HAP-1 (cell line): ENCODE data around the gene SAG.
"Not testable (repeated sequence)": the region's sequence is repeated elsewhere in the genome, so short reads cannot be mapped to it uniquely, and the experiment has no call there.

Source experiments
- DNase-seq, 2 experiments: peaks; one replicate each; pipeline ENCODE4 v3.0.0-alpha.2; 2016 to 2020; ENCODE audit warnings: low spot score in 2 of 2
- H3K27me3 ChIP-seq: fragments of 250-450 bp; sonication (Bioruptor Pico); 2 replicates; pipeline ENCODE4 v1.5.1; 2020; ENCODE audit warnings: low read depth, mild to moderate bottlenecking, moderate library complexity
- H3K36me3 ChIP-seq: fragments of 250-450 bp; sonication (Bioruptor Pico); replicated peaks from 2 replicates; pipeline ENCODE4 v1.5.1; 2020; ENCODE audit warnings: mild to moderate bottlenecking
- H3K4me1 ChIP-seq: fragments of 250-450 bp; sonication (Bioruptor Pico); 2 replicates; pipeline ENCODE4 v1.5.1; 2020; ENCODE audit warnings: mild to moderate bottlenecking
- H3K4me3 ChIP-seq: fragments of 250-450 bp; sonication (Bioruptor Pico); 2 replicates; pipeline ENCODE4 v1.5.1; 2020; ENCODE audit warnings: mild to moderate bottlenecking, moderate library complexity
- H3K9me3 ChIP-seq: fragments of 250-450 bp; sonication (Bioruptor Pico); 2 replicates; pipeline ENCODE4 v1.5.1; 2020; ENCODE audit warnings: mild to moderate bottlenecking, moderate library complexity
- in situ Hi-C: fragments of 300-500 bp; cut with MboI; formaldehyde crosslinking; loops from 3 replicates; pipeline ENCODE4 v1.14.3; 2020; ENCODE audit warnings: low sequenced_read_pairs, inconsistent platforms, mixed read lengths

The SAG gene

DNA sequence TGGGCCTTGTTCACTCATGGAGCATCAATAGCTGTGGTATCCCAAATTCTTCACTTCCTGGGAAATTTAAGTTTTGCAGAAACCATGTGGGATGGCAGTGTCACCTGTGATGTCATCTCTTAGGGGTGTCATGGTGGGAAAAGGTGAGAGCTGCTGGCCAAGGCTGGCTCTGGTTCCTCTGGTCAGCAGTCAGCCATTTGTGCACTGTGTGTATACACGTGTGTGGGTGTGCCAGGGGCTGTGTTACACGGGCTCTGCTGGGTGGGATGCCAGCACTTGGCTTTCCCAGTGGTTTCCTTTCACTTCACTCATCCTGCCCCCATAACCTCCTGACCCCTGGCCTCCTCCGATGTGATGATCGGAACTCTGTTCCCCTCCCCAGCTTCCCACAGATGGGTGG lies 21.3 kb downstream of the SAG start:
- Histone ChIP-seq H3K4me3 (no peak overlapping the region), H3K4me1 (no peaks in the 10 kb centered on the region), H3K36me3 (no peaks in the 10 kb centered on the region), H3K9me3 (no peaks in the 10 kb centered on the region), H3K27me3 (no peaks in the 10 kb centered on the region)
- no peak for DNase-seq
- in situ Hi-C loops = no loop called here

DNA sequence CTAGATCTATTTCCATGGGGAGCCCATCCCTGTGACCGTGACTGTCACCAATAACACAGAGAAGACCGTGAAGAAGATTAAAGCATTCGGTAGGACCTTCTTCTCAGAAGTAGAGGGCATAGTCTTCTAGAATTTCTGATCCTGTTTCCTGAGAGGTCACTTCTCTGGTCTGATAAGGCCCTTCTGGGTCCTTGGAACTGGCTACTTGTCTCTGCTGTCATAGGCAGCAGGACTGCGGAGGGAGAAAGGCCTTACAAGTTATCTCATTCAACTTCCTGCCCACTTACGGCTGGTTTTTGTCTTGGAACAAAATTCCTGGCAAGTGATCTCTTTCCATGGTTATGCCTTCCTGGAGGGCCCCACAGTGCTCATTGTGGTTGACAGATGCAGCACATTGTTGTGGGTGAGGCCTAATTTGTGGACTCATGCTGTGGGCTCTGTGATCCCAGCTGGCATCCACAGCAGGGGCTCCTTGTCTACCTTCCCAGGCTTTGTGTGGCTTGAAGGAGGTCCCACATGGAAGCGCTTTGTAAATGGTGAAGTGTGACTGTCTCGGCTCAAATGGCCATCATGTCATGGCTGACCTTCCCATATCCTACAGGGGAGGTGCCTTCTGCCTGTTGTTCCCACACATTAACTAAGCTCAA lies 22.0 kb downstream of the SAG start:
- no peak for DNase-seq
- no peaks in the 10 kb centered on the region for H3K27me3 ChIP-seq
- in situ Hi-C loops = no loop called here
- no peaks in the 10 kb centered on the region for H3K36me3 ChIP-seq
- no peaks in the 10 kb centered on the region for H3K4me1 ChIP-seq
- H3K9me3 ChIP-seq = no peaks in the 10 kb centered on the region
- no peak overlapping the region for H3K4me3 ChIP-seq

DNA sequence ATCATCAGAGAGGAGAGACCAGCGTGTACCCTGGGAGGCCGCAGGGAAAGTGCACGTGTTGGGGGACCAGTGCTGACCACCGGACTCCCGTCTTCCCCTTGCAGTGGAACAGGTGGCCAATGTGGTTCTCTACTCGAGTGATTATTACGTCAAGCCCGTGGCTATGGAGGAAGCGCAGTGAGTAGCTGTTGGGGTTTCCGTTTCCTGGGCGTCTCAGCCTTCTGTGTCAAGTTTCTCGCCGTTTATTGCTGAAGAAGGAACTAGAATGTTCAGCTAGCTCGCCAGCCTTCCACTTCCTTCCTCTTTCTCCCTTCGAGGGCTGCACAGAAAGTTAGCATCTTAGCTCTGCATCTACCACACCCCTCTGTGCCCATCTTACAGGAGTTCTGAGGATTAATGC lies 23.9 kb downstream of the SAG start:
- H3K9me3 ChIP-seq = no peaks in the 10 kb centered on the region
- H3K4me1 ChIP-seq = no peaks in the 10 kb centered on the region
- no peak for DNase-seq
- no peaks in the 10 kb centered on the region for H3K27me3 ChIP-seq
- H3K36me3 ChIP-seq = no peaks in the 10 kb centered on the region
- H3K4me3 ChIP-seq = no peak overlapping the region
- in situ Hi-C loops = no loop called here

DNA sequence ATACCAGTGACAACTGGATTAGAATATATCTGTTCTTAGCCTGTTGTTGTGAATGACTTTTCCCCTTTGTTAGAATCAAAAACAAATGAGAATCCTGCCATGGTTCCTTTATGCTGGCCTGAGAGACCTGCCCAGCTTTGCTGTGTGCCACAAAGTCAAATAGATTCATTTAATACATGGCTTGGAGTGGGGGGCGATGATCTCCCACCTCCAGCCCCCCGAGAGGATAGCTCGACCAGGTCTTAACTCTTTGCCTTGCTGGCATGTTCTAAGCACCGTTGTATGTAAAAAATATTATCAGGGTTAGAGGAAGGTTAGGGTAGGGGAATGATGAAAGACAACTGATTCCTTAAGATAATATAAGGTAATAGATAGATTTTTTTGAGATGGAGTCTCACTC lies 24.5 kb downstream of the SAG start:
- no peak for DNase-seq
- Histone ChIP-seq H3K4me1 (no peaks in the 10 kb centered on the region), H3K27me3 (no peaks in the 10 kb centered on the region), H3K36me3 (no peaks in the 10 kb centered on the region), H3K4me3 (no peak overlapping the region), H3K9me3 (no peaks in the 10 kb centered on the region)
- in situ Hi-C loops = no loop called here

DNA sequence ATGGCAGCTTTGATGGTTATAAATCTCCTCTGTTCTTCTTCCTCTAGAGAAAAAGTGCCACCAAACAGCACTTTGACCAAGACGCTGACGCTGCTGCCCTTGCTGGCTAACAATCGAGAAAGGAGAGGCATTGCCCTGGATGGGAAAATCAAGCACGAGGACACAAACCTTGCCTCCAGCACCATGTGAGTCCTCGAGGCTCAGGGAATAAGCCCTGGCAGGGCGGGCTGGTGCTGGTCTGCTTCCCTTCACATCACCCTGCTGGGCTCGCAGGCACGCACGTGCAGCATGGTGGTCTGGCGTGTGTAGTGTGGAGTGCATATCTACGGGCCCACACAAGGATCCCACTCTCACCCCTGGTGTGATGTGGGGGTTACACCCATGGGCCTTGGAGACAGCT lies 27.3 kb downstream of the SAG start:
- H3K4me3 ChIP-seq = no peak overlapping the region
- H3K9me3 ChIP-seq = no peaks in the 10 kb centered on the region
- no peak for DNase-seq
- in situ Hi-C loops = no loop called here
- H3K27me3 ChIP-seq = no peaks in the 10 kb centered on the region
- H3K4me1 ChIP-seq = no peaks in the 10 kb centered on the region
- no peaks in the 10 kb centered on the region for H3K36me3 ChIP-seq

DNA sequence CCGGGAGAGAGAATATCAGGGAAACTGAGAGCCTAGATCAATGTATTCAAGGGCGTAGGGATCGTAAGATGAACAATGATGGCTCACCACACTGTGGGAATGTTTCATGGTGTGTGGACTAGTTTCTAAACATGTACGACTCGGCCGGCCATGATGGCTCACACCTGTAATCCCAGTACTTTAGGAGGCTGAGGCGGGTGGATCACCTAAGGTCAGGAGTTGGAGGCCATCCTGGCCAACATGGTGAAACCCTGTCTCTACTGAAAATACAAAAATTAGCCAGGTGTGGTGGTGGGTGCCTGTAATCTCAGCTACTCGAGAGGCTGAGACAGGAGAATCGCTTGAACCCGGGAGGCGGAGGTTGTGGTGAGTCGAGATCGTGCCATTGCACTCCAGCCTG lies 28.5 kb downstream of the SAG start:
- DNase-seq, in situ Hi-C loops, H3K4me3 ChIP-seq, H3K4me1 ChIP-seq, H3K9me3 ChIP-seq, H3K27me3 ChIP-seq, H3K36me3 ChIP-seq: not testable (repeated sequence)

DNA sequence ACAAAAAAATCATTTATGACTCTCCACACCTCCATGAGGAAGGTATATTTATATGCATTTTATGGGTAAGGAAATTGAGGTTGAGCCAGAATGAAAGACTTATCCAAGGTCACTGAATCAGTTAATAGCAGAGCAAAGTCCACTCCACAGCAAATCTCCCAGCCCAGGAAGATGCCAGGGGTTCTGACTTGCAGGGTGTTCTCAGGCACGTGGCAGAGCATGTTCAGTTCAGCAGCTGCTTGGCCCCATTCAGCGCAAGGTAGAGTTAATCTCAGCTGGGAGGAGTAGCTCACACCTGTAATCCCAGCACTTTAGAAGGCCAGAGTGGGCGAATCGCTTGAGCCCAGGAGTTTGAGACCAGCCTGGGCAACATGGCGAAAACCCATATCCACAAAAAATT lies 28.9 kb downstream of the SAG start:
- in situ Hi-C loops = no loop called here
- Histone ChIP-seq H3K27me3 (no peaks in the 10 kb centered on the region), H3K4me1 (no peaks in the 10 kb centered on the region), H3K36me3 (no peaks in the 10 kb centered on the region), H3K4me3 (no peak overlapping the region), H3K9me3 (no peaks in the 10 kb centered on the region)
- DNase-seq = no peak

DNA sequence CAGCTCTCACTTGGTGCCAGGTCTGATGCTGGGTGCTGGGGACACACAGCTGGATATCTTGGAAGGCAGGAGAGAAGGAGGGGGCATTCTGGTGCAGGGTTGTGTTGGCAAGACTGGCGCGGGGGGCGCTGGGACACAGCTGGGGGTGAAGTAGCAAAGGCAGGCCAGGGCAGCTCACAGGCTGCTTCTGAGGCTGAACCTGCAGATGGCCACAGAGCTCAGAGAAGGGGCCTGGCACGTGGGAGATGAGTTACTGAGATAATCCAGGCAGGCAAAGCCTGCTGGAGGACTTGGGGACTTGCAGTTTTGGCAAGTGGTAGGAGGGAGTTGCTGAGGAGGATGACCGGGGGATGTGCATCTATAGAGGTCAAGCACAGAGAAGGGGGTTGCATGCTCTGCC lies 30.4 kb downstream of the SAG start:
- Histone ChIP-seq H3K4me1 (no peaks in the 10 kb centered on the region), H3K27me3 (no peaks in the 10 kb centered on the region), H3K36me3 (no peaks in the 10 kb centered on the region), H3K9me3 (no peaks in the 10 kb centered on the region), H3K4me3 (no peak overlapping the region)
- in situ Hi-C loops = no loop called here
- DNase-seq = no peak

DNA sequence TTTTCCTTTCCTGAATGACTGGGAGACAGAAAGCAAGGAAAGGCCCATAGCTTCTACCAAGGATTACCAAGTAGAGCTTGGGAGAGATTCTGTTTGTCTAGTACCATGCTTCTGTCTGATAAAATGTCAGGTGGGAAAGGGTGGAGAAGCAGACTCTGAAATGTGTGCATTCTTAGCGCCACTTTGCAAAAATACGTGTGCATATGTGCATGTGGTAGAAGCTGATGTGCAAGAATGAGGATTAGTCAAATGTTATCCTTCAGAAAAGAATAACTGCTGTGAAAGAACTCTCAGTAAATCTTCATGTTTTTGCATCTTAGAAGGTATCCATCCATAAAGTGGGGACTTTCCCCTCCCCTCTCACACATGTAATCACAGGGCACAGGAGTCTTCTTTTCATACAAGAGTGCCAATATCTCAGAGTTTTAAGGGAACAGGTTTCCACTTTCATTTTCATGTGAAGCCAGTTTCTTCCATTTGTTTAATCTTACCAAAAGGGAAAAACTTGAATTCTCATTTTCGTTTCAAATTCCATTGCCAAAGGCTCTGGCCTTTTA lies 31.3 kb downstream of the SAG start:
- no peak overlapping the region for H3K4me3 ChIP-seq
- in situ Hi-C loops = no loop called here

DNA sequence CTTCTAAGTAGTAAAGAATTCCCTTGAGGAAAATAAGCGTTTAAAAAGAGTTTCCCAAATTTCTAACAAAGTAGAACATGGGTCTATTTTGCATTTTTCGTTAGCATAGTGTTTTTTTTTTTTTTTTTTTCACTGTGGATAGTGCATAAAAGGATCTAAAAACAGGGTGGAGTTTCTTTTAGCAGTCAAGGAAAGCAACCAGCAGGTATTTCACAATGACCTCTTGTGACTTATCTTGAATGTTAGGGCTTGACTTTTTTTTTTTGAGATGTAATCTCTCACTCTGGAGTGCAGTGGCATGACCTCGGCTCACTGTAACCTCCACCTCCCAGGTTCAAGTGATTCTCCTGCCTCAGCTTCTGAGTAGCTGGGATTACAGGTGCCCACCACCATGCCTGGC lies 31.8 kb downstream of the SAG start:
- Histone ChIP-seq H3K4me1 (no peaks in the 10 kb centered on the region), H3K27me3 (no peaks in the 10 kb centered on the region), H3K36me3 (no peaks in the 10 kb centered on the region), H3K9me3 (no peaks in the 10 kb centered on the region), H3K4me3 (no peak overlapping the region)
- DNase-seq = no peak
- in situ Hi-C loops = no loop called here

More for the DNA sequence above, 31.3 kb downstream of the SAG start:
- Histone ChIP-seq H3K36me3 (no peaks in the 10 kb centered on the region), H3K4me1 (no peaks in the 10 kb centered on the region), H3K9me3 (no peaks in the 10 kb centered on the region), H3K27me3 (no peaks in the 10 kb centered on the region)
- DNase-seq = no peak

DNA sequence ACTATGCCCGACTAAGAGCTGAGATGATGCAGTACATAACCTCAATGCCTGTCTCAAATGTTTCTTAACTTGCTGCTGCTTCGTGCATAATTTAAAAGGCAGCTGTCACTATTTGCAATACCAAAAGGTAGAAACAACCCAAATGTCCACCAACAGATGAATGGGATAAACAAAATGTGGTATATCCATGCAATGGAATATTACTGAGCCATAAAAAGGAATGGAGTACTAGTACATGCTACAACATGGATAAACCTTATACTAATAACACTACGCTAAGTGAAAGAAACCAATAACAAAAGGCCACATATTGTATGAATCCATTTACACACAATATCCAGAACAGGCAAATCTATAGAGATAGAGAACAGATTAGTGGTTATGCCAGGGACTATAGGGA lies 33.7 kb downstream of the SAG start:
- H3K27me3 ChIP-seq = no peaks in the 10 kb centered on the region
- H3K4me3 ChIP-seq = no peak overlapping the region
- in situ Hi-C loops = no loop called here
- no peaks in the 10 kb centered on the region for H3K36me3 ChIP-seq
- no peak for DNase-seq
- no peaks in the 10 kb centered on the region for H3K4me1 ChIP-seq
- no peaks in the 10 kb centered on the region for H3K9me3 ChIP-seq

DNA sequence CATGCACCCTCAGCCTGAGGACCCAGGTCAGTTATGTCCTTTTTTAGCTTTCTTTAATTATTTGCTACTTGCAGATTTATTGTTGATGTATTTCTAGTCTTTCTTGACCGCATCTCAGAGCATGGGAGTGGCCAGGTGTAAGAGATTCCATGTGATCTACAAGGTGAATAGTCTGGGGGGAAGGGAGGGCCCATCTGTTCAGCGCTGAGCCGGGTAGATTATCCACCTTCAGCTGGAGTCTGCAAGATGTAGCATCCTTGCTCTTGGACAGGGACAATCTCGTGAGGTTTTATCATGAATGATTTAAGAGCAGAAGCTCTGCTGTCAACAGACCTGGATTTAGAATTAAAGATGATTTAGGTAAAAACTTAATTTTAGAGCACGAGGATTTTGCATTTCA lies 34.7 kb downstream of the SAG start:
- DNase-seq = no peak

DNA sequence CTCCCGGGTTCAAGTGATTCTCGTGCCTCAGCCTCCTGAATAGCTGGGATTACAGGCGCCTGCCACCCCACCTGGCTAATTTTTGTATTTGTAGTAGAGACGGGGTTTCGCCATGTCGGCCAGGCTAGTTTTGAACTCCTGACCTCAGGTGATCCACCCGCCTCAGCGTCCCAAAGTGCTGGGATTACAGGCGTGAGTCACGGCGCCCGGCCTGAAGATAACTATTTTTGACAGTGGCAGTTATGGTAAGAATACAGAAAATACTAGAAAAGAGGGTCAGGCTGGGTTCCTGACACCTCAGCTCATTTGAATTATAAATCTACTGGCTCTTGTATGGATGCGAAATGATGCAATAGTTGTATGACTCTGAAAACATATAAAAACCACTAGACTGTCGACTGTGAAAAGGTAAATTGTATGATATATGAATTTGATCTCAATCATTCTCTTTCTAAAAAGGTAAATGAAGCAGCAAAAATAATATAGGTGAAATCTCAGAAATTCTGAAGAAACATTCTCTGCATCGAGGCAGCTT lies 35.6 kb downstream of the SAG start:
- no peaks in the 10 kb centered on the region for H3K36me3 ChIP-seq
- no peaks in the 10 kb centered on the region for H3K27me3 ChIP-seq
- H3K4me3 ChIP-seq = no peak overlapping the region
- H3K4me1 ChIP-seq = no peaks in the 10 kb centered on the region
- H3K9me3 ChIP-seq = no peaks in the 10 kb centered on the region
- in situ Hi-C loops = no loop called here
- DNase-seq = no peak

More for the DNA sequence above, 34.7 kb downstream of the SAG start:
- no peaks in the 10 kb centered on the region for H3K4me1 ChIP-seq
- no peaks in the 10 kb centered on the region for H3K36me3 ChIP-seq
- H3K9me3 ChIP-seq = no peaks in the 10 kb centered on the region
- in situ Hi-C loops = no loop called here
- no peak overlapping the region for H3K4me3 ChIP-seq
- no peaks in the 10 kb centered on the region for H3K27me3 ChIP-seq

DNA sequence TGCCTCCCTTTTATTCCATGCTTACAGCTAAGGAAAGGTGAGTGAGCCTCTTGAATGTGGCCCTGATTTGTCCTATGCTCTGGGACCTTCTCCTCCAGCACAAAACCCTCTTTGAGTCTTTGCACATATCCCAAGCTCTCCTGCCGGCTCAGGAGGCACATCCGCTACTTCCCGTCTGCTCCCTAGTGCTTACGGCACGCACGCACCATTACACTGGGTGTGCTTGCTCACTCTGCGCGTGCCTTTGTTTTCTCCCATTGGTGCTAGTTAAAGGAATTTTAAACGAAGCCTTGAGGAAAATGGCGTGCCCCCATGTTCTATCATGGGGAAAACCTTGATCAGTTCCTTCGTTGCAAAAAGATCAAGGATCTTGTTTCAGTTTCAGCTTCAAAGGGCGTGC lies 38.8 kb downstream of the SAG start:
- in situ Hi-C loops = no loop called here
- Histone ChIP-seq H3K36me3 (no peaks in the 10 kb centered on the region), H3K4me1 (0 out of 2 replicates have a peak, but pooled peaks cover 4% of the 10 kb centered on the region), H3K9me3 (no peaks in the 10 kb centered on the region), H3K27me3 (no peaks in the 10 kb centered on the region), H3K4me3 (no peak overlapping the region)
- DNase-seq = no peak

DNA sequence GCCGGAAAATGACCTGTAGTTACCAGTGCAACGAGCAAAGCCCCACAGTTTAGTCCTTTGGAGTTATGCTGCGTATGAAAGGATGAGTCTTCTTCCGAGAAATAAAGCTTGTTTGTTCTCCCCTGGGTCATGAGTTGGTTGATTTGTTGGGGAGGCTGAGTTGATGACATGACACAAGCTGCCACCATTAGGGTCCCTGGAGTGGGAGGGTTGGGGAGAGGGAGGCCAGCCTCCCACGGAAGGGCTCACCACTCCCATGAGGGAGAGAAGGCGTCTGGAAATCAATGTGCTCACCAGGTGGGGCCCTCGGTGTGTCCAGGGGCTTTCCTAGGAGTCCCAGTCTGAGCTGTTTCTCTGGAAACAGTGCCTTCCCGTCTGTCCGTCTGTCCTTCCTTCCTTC lies 39.3 kb downstream of the SAG start:
- Histone ChIP-seq H3K27me3 (no peaks in the 10 kb centered on the region), H3K36me3 (no peaks in the 10 kb centered on the region), H3K9me3 (no peaks in the 10 kb centered on the region), H3K4me1 (0 out of 2 replicates have a peak, but pooled peaks cover 4% of the 10 kb centered on the region), H3K4me3 (no peak overlapping the region)
- in situ Hi-C loops = no loop called here
- no peak for DNase-seq
